Activated gamma-delta T cell (primary cell): ENCODE results near the gene TMEM109.

Source experiments
- DNase-seq: peaks from one replicate; lab custom pipeline; 2025; lab: John Stamatoyannopoulos, UW
- total RNA-seq, 2 donors: gene quantifications; one replicate each; lab custom pipeline; 2026; lab: John Stamatoyannopoulos, UW

The TMEM109 gene
- total RNA-seq = 49.8 to 55.7 reads per million in 2 donors

- DNase-seq = peak; percentile 64
Measured at GRCh38 chr11:60913793-60914632, at the start of gene TMEM109. Gene TMEM109 (plus strand): TSS chr11:60914158. CDS start chr11:60919694, 5,536 bp downstream.

DNA sequence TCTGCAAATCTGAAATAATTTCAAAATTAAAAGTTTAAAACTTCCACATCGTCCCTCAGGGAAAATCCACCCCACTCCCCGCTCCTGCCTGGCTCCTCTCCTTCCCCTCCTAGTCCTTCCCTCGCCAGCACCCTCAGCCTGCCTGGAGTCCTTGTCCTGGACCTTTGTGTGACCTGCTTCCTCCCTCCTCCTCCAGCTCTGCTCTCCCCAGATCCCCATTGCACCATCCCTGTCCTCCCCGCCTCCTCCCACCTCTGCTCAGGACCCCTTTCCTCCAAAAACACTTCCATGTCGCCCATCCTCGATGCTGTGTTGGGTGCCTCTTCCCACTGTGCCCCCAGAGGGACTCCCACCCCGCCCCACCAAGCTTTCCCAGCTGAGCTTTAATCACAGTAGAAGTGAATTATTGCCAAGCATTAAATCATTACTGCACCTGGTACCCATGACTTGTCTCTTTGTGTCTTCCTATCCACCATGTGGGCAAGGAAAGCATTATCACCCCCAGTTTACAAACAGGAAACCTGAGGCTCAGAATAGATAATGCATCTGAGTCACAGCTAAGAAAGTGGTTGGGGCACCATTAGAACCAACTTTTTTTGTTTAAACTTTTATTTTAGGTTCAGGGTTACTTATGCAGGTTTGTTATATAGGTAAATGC is 49.0 kb upstream of the TMEM109 start:
- DNase-seq = no peak

- no peak for DNase-seq
Measured at GRCh38 chr11:60866911-60867870, 46.8 kb upstream of the TMEM109 start, which contains the start of gene ZP1. Gene ZP1 (plus strand): TSS chr11:60867542. CDS start chr11:60867562, 20 bp downstream.

- no peak for DNase-seq
Measured at GRCh38 chr11:60867871-60868681, 45.9 kb upstream of the TMEM109 start.

DNA sequence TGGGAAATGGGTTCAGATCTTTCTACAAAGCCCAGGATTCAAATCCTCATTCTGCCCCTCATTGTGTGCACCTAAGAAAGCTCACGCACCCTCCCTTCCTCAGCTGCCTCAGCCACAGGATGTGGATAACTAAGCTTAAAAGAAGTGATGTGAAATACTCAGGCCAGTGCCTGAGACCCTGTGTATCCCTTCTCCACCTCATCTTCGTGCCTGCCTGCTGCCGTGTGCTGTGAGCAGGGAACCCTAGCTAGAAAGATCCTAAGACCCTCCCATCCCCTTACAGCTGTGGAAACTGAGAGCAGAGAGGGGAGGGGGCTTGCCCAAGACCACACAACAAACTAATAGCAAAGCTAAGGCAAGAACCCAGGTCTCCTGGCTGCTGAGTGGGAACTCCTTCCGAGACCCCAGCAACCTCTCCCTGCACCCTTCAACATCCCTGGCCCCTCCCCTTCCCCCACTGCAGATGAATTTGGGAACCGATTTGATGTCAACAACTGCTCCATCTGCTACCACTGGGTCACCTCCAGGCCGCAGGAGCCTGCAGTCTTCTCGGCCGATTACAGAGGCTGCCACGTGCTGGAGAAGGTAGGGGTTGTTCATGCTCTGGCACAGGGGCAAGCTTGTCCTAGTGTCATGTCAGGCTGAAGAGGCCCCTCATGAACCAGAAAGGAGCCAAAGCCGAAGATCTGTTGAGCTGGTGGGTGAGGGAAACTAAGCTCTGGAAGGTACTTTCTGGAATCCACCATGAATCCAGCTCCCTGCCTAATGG is 45.1 kb upstream of the TMEM109 start:
- no peak for DNase-seq

DNA sequence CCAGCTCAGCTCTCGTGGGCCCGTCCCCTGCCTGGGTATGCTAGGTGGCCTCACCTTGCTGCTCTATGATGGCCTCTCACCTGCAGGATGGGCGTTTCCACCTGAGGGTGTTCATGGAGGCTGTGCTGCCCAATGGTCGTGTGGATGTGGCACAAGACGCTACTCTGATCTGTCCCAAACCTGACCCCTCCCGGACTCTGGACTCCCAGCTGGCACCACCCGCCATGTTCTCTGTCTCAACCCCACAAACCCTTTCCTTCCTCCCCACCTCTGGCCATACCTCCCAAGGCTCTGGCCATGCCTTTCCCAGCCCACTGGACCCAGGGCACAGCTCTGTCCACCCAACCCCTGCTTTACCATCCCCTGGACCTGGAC is 44.5 kb upstream of the TMEM109 start:
- no peak for DNase-seq

- DNase-seq = no peak
Measured at GRCh38 chr11:60870276-60870675, 43.7 kb upstream of the TMEM109 start.

DNA sequence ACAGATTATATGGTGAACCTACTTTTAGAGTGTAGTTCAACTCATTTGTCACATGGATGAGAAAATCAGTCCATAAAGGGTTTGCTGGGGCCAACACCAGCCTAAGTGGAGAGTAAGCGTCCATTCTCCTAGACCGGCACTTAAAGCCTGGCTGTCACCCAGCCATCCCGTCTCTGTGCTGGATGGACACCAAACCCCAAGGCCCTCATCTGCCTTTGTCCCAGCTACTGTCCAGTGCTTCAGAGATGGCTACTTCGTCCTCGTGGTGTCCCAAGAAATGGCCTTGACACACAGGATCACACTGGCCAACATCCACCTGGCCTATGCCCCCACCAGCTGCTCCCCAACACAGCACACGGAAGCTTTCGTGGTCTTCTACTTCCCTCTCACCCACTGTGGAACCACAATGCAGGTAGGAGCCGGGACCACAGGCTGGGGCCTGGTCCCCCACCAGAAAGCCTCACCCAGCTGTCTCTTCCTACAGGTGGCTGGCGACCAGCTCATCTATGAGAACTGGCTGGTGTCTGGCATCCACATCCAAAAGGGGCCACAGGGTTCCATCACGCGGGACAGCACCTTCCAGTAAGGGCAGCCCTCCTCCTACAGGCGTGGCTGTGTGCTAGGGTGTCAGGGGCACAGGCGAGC is 43.1 kb upstream of the TMEM109 start:
- no peak for DNase-seq

- DNase-seq = no peak
Measured at GRCh38 chr11:60871378-60872061, 42.4 kb upstream of the TMEM109 start.

GRCh38 chr11:60872124-60872960 is 41.6 kb upstream of the TMEM109 start:
- DNase-seq = no peak

DNA sequence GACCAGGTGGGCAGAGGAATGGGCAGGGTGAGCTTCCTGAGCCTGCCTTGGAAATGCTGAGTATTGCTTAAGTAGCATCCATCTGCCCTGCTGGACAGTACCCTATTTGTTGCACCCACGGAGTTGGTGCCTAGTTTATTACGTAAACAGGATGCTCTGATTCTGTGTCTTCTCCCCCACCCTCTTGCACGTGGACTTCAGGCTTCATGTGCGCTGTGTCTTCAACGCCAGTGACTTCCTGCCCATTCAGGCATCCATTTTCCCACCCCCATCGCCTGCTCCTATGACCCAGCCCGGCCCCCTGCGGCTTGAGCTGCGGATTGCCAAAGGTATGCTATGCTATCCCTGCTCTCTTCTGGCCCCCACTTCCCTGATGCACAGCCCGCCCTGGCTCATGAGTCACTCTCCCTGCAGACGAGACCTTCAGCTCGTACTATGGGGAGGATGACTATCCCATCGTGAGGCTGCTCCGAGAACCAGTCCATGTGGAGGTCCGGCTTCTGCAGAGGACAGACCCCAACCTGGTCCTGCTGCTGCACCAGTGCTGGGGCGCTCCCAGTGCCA is 40.9 kb upstream of the TMEM109 start:
- no peak for DNase-seq

DNA sequence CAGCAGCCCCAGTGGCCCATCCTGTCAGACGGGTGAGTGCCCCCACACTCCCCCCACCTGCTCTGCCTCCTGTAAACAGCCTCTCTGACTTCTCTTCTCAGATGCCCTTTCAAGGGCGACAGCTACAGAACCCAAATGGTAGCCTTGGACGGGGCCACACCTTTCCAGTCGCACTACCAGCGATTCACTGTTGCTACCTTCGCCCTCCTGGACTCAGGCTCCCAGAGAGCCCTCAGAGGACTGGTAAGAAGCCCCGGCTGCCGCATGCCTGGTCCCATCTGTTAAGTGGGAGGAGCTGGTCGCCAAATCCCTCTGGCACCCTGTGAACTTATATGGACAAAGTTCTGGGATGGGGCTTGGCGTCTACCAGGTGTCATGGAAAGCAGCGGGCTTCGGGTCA is 40.4 kb upstream of the TMEM109 start:
- DNase-seq = no peak

- DNase-seq = no peak
Measured at GRCh38 chr11:60874421-60875365, 39.3 kb upstream of the TMEM109 start.

GRCh38 chr11:60875366-60876167 is 38.4 kb upstream of the TMEM109 start:
- no peak for DNase-seq

- DNase-seq = no peak
Measured at GRCh38 chr11:60876168-60876485, 37.8 kb upstream of the TMEM109 start.
